GM18870 (cell line): Measurements from ENCODE around the gene ACTRT2.

ENCODE experiments used
- ATAC-seq: cut with Tn5 transposase; IDR thresholded peaks from one replicate; pipeline ENCODE4 v1.9.1; 2021; ENCODE audit warnings: moderate library complexity; ENCODE audit not compliant: unreplicated experiment

The ACTRT2 gene

DNA sequence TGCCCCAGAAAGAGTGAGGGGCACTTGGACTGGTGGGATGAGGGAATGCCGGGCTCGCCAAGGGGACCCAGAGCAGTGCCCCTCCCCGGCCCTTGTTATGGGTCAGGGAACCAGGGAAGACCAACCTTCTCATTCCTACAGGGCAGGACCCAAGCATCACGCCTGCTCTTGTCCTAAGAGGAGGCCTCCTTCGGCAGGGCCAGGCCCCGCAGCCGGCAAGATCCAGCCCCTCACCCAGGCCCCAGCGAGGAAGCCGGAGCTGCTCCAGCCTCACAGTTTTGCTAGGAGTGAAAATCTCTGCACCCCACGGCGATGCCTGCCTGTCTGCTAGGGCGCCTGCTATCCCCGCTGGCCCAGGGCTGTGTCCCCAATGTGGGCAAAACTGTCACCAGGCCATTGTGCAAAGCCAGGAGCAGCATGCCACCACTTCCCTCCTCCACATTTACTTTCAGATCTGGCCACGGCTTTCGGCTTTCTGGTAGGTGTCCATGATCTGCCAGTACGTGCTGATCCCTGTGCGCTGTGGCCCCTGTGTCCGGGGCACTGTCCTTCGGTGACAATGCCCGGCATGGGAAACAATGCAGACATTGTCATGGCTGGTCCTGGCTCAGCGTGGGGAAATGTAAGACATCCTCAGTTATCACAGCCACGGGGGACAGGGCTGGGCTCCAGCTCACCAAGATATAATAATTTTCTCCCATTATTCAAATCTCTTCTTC, 9.6 kb downstream of the ACTRT2 start:
- no peak for ATAC-seq

DNA sequence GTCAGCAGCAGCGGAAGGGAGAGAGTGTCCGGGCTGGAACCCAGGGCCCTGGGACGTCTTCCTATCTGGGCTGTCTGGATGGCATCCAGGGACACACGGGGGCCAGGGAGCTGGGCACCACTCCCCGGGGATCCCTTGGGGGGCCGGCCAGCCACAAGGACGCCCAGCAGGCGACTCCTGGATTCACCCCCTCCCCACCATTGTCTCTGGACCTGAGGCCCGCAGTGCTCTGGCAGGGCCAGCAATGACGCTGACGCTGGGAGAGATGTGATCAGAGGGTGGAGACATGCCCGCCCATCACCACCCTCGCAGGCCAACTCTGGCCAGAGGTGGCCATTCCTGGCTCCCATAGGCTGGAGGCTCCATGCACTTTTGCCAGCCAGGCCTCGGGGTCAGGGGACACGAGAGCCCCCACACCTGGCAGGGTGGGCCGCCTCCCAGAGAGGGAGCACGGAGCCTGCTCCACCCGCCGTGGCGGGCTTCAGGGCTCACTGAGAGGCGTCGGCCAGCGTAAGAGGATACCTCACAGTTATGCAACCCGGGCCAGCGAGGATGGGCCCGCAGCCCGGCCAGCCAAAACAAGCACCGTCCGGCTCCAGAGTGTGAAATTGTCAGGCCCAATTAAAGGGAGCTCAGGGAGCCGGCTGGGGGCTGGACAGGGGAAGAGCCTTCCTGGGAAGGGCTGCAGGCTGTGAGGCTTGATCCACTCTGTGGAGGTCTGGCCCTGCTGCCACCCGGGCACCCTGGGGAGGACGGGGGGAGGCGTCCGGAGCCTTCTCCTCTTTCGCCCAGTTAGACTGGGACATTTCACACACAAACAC, 10.3 kb downstream of the ACTRT2 start:
- ATAC-seq = no peak

DNA sequence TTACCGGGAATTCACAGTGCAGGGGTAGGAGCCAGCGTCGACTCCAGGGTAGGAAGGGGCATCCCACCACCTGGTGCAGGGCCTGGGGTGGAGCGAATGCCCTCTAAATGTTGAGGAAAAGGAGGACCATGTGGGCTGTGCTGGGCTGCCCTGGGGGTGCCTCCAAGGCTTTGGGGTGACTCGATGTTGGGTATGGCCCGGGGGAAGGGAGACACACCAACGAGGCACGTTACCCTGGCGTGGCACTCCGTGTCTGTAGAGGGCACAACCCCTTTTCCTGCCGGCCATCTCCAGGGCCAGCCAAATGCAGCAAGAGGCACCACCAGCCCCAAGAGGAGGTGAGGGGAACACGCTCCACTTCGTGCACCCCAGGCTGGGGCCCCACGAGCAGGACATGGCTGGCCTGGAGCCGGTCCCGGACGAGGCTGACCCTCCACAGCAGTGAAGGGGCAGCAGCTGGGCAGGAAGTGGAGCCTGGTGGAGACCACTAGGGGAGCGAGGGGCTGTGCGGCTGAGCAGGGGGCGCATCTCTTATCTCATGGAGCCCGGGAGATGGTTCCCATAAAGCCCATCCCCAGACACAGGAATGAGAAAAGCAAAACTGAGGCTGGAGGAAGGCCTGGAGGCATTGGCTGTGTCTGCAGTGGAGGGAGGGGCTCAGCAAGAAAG, 11.2 kb downstream of the ACTRT2 start:
- ATAC-seq = no peak

DNA sequence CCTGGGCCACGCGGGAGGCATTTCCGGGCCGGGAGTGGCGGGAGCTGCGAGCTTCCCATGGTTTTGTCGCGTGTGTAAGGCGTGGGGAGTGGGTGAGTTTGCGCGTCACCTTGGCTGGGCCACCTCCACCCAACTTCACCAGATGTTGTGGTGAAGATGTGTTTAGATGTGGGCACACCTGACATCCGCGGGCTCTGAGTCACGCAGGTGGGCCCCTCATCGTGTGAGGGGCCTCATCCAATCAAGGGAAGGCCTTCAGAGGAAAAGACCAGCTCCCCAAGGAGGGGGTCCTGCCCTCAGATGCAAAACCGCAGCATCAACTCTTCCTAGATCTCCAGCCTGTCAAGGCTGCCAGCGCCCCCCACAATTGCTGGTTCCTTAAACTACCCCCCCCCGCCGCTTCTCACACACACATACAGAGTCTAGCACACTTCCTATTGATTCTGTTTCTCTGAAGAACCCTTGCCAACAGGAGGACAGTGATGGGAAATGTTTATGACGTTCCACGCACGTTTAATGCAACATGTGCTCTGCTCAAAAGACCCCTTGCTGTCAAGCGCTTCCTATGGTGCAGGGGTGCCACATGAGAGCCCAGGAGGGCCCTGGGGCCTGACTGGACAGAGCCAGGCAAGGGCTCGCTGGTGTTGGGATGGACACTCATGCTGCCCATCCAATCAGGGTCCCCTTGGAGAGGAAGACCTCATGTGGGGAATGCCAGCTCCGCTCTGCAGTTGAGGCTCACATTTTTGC, 11.9 kb downstream of the ACTRT2 start:
- ATAC-seq = no peak

DNA sequence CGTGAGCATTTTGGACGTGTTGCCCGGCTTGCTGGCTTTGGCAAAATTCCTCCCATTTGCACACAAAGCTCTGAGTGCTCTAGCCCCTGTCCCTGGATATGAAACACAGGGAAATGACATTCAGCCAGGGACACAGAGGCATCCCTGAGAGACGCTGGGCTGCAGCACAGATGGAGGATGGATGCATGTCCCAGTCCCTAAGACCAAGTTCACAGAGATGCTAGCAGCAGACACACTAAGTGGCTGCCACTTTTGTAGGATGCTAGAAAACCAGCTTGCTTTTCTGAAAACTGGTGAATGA, 12.5 kb downstream of the ACTRT2 start:
- no peak for ATAC-seq

DNA sequence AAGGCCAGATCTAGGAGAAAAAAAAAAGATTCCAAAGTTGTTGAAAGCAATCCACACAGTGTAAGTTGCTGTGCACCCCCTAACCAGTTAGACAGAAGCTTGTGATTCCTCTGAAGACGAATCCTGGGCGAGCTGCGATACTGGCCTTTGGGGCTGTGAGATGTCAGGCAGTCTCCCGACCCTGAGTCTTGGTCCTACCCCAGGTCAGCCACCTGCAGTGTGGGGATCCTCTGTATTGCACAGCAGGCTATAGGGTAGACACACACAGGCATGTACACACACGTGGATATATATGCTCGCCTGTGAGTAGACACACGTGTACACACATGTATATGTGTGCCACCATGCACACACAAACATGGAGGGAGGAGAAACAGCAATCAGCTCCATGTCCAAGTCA, 12.9 kb downstream of the ACTRT2 start:
- no peak for ATAC-seq

DNA sequence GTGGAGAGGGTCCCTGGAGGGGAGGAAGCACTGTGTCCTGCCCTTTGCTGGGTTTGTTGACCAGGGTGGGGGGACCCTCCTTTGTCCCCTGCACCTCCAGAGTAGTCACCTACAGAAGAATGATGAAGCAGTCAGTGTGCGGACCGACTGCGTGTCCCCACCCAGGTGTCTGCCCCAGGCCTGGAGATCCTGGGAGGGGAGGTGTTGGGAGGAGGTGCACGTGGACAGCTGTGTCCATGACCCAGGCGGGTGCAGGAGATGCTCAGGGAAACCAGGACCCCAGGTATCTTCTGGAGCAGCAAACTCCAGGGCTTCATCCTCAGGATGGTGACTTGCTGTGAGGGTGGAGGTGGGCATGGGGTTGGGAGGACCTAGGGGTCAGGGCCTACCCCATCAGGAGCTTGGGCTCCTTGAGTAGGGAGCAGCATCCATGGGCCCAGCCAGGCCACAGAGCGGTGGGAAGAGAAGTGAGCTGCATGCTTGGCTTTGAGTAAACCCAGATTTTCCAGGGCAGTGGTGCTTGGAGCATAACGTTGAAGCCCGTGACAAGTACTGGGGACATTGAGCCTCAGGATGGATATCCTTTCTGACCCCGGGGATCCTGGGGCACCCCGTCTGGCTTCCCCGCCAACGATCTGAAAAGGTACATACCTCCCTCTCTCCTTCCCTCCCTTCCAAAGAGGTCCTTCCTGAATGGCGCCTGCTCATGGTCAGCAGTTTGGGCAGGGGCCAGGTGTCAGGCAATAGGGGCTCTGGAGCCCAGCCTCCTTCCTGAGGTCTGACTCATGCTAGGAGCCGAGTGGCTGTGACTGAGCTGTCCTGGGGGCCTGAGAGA, 13.7 kb downstream of the ACTRT2 start:
- ATAC-seq = no peak

DNA sequence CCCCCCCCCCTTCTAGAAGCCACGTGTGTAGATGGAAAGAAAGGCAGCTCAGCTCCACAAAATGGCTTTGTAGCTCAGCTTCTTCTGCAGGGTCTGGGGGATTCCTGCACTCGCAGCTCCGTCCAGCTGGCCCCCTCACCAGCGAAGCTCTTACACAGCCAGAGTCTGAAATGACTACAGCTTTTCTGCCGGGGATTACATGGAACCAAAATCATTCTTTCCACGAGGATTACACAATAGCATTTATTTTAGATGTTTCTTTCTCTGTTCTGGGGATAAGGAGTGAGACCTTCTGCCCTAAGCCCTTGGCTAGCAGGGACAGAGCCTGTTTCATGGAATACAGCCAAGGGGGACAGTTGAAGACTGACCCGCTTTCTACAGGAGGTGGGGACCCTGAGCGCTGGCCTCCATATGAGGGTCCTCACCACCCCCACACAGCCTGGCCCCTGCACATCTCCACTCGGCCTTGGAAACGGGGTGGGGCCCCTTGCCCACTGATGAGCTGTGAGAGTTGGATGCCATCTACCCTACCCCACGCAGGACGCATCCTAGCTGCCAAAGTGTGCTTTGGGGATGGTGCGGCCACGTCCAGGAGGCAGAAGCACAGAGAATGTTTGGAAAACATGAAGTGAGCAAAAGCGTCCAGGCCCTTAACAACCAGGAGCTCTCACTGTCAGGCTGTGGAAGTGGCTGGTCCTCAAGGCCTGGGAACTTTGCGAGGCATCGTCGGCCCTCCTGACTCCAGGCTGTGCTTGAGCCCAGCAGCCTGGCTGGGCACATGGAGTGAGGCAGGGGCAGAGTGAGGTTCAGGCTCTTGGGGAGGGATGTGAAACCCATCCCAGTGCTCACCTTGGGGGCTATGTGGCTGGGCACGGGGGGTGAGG, 14.5 kb downstream of the ACTRT2 start:
- no peak for ATAC-seq

DNA sequence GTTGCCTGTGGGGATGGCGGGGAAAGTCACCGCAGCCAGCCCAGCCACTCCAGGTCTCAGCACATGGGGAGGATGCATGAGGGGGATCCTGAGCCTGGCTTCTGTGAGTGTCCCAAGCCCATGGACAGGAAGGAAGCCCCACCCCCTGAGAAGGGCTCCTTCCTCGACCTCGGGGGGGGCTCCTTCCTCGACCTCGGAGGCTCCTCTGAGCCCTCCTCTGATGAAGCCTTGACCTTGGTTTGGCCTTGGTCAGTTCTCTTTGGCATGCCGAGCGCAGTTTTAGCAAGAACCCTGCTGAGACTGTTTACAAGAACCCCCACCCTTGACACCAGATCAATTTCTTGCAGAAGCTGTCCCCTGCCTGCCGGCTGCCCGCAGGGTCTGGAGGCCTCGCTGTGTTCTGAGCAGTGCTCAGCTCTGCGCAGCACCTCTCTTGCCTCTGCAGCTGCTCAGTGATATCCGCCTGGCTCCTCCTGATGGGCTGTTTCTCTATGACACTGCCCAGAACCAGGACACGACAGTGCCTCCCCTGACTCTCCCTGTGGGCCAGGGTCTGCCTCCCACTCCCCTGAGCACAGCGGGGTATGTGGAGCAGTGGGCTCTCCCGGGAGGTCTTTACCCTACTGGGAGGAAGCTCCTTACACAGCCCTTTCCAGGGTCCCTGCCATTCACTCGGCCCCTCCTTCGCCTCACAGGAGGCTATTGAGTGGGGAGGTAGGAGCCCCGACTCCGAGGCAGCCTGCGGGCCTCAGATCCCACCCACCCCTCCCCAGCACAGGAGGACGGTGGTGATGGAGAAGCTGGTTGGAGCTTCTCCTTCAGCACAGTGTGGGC, 15.4 kb downstream of the ACTRT2 start:
- no peak for ATAC-seq

DNA sequence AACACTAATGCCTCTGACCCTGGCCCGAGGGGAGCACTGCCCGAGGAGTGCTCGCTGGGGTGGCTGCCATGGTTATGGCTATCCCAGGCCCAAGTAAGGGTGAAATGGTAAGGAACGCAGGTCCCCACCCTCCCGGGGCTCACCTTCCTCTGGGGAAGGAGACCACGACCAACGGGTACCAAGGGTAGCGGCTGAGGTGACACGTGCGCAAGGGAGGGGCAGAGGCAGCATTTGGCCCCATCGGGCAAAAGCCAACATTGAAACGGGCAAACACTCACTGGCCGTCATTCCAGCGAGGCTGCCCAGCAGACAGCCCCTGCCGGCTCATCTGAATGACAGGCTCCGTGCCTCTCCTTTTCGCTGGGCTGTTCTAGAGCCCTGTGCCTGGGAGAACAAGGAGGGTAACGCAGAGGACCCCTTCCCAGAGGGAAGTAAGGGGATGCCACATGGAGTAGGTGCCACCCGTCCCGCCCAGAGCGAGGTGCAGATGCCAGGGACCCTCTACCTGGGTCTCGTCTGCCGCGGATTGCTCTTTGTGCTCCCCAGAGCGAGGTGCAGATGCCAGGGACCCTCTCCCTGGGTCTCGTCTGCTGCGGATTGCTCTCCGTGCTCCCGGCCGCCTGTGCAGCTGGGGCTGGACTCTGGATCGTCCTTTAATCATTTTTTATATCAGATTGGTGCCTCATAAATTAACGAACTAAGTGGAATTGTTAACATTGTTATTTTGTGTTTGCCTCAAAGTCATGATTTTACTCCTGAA, 16.2 kb downstream of the ACTRT2 start:
- no peak for ATAC-seq

DNA sequence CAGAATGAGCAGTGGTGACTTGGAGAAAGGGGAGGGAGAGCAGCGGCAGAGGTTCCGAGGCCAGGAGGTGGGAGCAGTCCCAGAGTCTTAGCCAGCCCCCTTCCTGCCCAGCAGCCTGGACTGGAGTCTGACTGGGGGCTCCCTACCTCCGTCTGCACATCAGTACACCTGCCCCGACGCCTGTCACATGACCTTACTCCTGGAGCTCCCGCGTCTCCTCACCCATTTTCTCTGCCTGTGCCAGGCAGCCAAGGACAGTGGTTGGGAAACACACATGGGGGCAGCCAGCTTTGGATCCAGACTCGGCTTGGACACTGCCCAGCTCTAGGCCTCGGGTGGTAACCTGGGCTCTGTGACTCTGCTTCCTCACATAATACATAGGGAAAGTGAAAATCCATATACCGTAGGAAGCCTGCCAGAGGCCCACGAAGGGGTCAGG, 16.9 kb downstream of the ACTRT2 start:
- no peak for ATAC-seq

DNA sequence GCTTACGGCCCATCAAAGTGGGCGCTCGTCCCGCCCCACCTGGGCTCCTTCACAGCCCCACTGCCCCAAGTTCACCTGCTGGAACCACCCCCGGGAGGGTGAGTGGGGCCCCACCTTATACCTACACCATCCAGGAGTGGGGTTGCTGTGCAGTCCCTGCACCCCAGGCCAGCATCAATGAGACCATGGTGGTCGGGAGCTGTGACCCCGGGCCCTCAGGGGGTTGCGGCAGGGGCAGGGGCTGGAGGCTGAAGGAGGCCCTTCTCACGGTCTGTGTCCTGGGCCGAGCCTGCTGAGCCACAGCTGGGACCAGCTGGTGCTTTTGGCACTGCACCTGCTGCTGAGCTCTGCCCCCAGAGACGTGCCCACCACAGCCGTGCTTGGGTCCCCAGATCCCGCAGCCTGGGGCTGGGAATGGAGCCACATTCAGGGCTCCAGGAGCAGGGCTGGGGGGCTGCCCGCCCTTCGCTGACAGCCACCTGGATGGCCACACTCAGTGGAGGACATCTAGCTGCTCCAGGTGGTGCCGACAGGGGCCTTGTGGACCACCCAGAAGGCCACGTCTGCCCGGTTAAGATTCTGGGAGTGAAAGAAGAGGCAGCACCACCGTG, 17.4 kb downstream of the ACTRT2 start:
- no peak for ATAC-seq

DNA sequence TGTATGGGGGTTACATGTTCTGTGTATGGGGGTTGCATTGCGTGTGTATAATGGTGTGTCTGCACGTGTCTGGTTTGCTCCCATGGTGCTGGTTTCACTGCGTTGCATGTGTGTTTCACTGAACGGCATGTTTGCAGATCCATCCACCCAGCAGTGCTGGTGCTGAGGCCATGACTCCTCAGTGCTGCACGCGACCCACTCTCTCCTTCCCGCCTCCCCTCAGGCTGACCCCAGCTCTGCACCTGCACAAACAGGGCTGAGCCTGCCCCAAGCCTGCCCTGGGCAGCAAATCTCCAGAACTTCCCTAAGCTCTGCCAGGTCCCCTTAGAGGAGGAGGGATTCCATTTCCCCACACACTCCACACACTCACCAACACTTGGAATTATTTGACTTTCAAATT, 18.7 kb downstream of the ACTRT2 start:
- ATAC-seq = no peak

DNA sequence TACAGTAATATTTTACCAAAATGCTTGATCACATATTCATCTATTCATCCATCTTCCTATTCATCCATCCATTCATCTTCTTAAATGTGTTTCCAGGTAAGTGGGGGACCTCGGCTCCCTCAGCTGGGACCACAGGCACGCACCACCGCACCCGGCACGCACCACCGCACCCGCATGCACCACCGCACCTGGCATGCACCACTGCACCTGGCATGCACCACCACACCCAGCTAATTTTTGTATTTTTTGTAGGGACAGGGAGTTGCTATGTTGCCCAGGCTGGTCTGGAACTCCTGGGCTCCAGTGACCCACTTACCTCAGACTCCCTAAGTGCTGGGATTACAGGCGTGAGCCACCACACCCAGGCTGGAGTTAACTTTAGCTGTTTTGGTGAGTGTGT, 21.2 kb downstream of the ACTRT2 start:
- no peak for ATAC-seq

DNA sequence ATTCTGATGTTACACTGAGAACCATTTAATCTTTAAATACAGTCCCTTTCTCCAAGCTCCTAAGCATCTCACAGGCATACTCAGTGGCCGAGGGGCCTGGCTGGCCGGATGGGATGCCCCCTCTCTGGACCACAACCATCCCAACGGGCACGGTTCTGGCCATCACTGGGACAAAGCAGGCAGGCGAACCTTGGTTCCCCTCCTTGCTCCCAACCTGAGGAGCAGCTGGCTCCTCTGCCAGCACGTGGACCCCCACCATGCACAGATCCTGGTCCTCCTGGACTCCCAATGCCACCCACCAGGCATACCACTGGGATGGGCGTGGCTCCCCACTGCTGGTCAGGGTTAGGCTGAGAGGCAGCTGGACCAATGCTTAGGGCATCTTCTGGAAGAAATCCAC, 27.9 kb downstream of the ACTRT2 start:
- no peak for ATAC-seq

DNA sequence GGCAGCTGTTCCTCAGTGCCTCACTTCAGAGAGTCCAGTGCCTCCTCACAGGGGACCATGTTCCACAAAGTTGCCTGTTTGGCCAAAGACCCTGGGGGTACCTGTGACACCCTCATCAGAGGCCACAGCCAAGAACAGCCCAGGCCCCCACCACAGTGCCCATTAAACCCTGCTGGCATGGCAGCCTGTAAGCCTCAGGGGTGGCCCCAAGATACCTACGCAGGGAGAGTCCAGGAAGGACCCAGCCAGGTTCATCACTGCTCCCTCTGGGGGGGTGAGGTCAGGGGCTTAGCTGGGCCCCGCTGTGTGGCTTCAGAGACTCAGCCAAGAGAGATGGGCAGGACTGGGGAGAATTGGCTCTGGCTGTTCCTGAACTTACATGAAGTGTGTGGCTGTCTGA, 28.6 kb downstream of the ACTRT2 start:
- no peak for ATAC-seq

DNA sequence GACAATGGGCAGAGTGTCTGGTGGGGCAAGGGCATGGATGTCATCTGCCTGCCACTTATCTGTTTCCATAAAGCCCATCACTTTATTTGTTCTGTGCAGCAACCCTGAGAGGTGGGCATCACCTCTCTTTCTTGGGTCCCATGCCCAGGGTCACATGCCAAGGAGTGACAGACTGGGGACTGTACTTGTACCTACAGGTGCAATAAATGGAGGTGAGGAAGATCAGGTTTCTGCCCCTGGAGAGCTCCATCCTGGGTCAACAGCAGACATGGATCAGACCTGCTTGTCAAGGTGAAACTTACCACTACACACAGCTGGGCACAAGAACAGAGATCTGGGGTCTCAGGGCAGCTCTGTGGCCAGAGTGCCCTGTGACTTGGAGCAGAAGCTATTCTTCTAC, 29.3 kb downstream of the ACTRT2 start:
- ATAC-seq = no peak
